Astrocyte of the spinal cord (primary cell): ENCODE results near the gene FAAP20.

Experiments
- DNase-seq: peaks from one replicate; pipeline ENCODE4 v3.0.0; 2011; ENCODE audit warnings: low read depth, low spot score
- H3K4me3 ChIP-seq: 2 replicates; pipeline ENCODE4 v1.5.1; 2011; ENCODE audit warnings: low read depth, mild to moderate bottlenecking, low read length, moderate library complexity
- in situ Hi-C: cut with HindIII; loops from 2 replicates; pipeline ENCODE4 v1.10.0; 2017; ENCODE audit warnings: low sequenced_read_pairs
- TF ChIP-seq, protein P1 (sequence below): IDR thresholded peaks from 2 replicates; pipeline ENCODE4 v1.5.1; 2012; ENCODE audit warnings: low read depth, mild to moderate bottlenecking, low read length, inconsistent platforms

FAAP20 gene, protein sequence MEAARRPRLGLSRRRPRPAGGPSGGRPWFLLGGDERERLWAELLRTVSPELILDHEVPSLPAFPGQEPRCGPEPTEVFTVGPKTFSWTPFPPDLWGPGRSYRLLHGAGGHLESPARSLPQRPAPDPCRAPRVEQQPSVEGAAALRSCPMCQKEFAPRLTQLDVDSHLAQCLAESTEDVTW

DNA sequence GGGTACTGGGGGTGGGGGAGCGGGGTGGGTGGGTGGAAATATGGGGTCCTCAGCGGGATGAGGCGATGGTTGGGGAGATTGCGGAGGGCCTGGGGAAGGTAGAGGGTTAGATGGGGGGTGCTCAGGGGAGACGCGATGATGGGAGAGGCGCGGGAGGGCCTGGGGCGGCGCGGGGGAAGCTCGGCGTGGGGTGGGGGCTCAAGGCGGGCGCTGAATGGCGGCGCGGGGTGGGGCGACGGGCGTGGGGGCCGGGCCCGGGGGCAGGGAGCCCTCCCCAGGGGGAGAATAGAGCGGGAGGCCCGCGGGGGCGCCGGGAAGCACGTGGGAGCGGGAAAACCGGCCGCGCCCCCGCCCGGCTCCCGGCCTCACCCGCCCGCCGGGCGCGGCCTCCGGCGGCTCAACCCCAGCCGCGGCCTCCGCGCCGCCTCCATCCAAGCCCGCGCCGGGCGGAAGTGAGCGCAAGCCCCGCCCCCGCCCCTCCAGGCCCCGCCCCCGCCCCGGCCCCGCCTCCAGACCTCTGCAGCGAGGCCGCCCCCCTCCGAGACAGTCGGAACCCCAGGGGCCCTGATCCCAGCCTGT is at the start of gene FAAP20:
Gene FAAP20 (minus strand): TSS at position 454 of the 579 bp plus-strand sequence. CDS start 23 bp downstream, at position 431.
- TF ChIP-seq, protein P1, sequence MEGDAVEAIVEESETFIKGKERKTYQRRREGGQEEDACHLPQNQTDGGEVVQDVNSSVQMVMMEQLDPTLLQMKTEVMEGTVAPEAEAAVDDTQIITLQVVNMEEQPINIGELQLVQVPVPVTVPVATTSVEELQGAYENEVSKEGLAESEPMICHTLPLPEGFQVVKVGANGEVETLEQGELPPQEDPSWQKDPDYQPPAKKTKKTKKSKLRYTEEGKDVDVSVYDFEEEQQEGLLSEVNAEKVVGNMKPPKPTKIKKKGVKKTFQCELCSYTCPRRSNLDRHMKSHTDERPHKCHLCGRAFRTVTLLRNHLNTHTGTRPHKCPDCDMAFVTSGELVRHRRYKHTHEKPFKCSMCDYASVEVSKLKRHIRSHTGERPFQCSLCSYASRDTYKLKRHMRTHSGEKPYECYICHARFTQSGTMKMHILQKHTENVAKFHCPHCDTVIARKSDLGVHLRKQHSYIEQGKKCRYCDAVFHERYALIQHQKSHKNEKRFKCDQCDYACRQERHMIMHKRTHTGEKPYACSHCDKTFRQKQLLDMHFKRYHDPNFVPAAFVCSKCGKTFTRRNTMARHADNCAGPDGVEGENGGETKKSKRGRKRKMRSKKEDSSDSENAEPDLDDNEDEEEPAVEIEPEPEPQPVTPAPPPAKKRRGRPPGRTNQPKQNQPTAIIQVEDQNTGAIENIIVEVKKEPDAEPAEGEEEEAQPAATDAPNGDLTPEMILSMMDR: no peak
- no peak for DNase-seq
- in situ Hi-C loops: loop anchor here (10.0 kb wide), 1 partner anchor 180 kb away; no protein-coding TSS in a partner anchor
- H3K4me3 ChIP-seq: peak within 1 kb of the TSS; percentile 51

DNA sequence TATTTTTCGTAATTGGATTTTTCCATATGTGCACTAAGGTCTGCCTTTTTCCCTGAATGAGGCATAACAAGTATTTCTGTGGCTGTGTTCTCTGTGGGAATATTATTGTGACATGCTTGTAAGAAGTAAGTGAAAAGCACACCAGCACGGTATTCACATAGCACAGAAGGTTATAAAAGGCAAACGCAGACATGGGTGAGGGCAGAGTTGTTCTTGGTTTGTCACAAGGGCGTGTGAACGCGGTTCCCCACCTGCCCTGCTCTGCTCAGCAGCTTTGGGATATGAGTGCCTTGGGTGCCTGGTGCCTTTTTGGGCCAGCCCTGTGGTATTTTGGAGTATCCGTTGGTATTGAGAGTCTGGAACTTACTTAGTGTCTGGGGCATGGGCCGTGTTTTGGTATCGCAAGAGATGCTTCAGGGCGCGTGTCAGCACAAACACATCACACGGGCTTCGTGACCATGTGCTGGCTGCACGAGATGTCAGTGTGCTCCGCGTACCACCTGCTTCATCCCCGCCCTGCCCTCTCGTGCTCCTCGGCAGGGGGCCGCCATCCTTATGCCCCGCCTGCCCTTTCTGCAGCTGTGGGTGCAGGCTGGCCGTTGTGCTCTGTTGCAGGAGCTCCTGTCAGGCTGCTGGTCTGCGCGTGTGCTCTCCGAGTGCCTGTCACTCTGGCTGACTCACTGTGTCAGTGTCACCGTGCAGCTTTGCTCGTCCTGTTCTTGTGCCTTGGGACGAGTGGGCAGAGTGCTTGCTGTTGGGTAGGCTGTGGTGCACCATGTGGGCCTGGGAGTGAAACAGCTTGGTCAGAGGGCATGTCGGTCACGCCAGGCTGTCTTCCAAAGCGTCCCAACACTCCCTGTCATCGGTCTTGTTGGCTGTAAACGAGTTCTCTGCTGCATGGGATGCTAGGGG is 48.5 kb upstream of the FAAP20 start:
- H3K4me3 ChIP-seq: no peak overlapping the region
- in situ Hi-C loops: no loop called here
- DNase-seq: no peak
- TF ChIP-seq, protein P1: no peak

DNA sequence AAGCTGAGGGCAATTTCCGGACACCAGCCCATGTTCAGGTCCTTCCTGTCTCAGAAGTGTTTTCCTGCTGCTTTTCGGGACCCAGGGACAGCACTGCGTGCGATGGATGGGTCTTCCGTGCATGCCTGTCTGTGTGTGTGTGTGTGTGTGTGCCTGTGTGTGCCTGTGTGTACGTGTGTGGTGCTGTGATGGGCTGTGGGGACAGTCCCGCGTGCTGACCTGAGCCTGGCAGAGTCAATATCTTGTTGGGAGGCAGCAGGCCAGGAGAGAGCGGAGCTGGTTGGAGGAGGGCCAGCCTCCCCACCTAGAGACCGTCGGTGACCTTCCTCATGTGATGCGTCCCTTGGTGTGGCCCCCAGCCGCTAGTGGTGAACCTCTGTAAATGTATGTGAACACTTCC is 47.2 kb upstream of the FAAP20 start:
- no peak overlapping the region for H3K4me3 ChIP-seq
- in situ Hi-C loops: no loop called here
- DNase-seq: no peak
- TF ChIP-seq, protein P1: no peak

DNA sequence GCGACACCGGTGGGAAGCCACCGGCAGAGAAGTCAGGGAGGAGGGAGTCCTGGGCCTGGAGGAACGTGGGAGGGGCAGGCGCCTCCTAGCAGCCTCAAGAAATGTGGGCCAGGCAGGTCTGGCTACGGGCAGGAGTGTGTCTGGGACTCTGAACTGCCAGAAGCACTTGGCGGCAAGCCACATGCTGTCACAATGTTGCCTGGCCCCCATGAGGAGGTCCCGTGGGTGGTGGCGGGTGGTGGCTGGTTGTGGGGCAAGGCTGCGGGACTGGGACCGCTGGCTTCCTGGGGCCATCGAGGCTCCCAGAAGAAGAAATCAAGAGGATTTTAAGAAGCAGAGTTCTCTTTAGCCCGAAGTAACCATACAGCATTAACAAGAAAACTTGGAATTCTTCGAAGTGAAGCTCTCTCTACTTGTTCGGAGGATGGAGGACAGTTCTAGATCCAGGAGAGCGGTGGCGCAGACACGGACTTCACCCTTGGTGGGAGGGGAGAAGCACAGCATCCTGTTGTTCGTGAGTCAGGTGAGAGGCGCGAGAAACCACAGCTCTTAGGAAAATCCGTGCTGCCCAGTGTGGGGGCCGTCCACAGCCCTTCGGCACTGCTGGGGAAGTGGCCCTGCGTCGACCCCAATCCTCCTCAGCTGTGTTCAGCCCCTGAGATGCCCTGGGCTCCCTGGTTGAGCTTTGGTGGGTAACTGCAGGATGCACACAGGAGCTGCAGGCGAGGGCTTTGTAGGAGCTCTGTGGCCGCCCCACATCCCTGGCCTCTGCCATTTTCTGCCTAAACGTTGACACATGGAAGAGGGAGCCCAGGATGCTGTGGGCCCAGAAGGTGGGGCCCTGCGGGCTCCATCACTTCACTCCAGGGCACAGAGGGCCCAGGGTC is 45.9 kb upstream of the FAAP20 start:
- peak; percentile 77 for DNase-seq
- in situ Hi-C loops: no loop called here
- TF ChIP-seq, protein P1: no peak
- H3K4me3 ChIP-seq: no peak overlapping the region

DNA sequence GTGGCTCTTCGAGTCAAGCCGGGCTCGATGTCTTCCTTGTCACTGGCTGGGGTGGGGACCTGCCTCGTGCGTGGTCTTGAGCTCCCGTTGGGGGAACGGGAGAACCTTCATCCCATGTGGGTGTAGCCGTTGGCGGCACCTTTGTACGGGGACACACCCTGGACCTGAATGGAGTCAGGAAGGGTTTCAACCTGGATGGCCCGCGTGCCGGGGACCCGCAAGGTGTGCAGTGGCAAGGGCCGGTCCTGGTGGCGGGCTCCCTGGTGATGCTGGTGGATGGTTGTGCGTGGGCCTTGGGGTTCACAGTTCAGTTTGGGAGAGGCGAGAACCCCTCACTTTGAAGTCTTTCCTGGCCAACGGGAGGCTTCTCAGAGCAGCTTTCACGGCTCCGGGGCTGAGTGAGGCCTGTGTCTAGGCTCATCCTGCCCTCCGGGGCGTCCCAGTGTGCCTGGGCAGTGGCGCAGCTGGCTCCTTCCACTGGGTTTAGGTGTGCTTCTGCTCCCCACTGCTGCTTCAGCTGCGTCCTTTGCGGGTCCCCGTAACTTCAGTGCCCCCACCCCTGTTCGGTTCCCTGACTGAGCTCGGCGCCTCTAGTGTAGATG is 44.9 kb upstream of the FAAP20 start:
- TF ChIP-seq, protein P1: no peak
- in situ Hi-C loops: no loop called here
- no peak for DNase-seq
- H3K4me3 ChIP-seq: no peak overlapping the region
